Measurements from ENCODE around the gene SH3TC1.

DNA sequence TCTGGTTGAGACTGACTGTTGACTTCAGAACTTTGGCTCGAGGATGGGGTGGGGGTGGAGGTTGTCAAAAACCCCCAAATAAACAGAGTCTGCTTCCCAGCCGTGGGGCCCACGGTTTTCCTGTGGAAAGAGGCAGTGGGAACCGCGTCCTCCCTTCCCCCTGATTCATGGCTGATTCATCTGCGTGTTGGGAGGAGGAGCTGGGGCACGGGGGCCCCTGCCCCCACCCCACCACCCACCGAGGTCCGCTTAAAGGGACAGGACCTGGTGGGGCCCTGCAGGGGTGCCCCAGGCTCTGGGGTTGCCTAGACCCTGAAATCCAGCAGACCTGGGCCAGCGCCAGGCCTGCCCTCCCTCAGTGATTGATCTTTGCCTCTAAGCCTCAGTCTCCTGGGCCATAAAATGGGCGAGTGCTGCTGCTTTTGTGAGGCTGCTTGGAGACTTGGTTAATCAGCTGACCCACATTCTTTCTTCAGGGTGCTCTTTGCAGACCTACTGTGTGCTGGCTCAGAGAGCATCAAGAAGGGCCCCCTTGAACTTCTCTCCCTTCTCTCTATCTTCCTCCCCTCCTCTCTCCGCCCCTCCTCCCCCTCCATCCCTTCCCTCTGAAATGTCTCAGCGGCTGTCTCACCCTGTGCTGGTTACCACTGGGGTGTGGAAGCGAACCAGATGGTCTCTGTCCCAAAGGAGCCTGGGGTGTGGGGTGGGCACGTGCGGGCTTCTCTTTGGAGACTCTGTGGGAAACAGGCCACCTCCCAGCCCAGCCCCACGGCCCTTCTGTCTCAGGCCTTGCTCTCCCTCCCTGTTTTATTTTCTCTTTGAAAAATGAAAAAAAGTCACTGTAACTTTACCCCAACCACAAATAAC is 79.6 kb downstream of the SH3TC1 start:
- TF ChIP-seq TAF1 (IDR thresholded peaks at IDR 0.05; ENCODE audit: low read depth, low read length) (no peak), POLR2A (IDR thresholded peaks at IDR 0.05; ENCODE audit: control extremely low read depth in 1 of 2, low read depth in 2 of 2, low read length in 2 of 2) (no peak), JUND (IDR thresholded peaks at IDR 0.05; ENCODE audit: low read length) (no peak)
- TF ChIP-seq, protein P1, sequence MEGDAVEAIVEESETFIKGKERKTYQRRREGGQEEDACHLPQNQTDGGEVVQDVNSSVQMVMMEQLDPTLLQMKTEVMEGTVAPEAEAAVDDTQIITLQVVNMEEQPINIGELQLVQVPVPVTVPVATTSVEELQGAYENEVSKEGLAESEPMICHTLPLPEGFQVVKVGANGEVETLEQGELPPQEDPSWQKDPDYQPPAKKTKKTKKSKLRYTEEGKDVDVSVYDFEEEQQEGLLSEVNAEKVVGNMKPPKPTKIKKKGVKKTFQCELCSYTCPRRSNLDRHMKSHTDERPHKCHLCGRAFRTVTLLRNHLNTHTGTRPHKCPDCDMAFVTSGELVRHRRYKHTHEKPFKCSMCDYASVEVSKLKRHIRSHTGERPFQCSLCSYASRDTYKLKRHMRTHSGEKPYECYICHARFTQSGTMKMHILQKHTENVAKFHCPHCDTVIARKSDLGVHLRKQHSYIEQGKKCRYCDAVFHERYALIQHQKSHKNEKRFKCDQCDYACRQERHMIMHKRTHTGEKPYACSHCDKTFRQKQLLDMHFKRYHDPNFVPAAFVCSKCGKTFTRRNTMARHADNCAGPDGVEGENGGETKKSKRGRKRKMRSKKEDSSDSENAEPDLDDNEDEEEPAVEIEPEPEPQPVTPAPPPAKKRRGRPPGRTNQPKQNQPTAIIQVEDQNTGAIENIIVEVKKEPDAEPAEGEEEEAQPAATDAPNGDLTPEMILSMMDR (IDR thresholded peaks at IDR 0.05; ENCODE audit: control extremely low read depth in 1 of 3, insufficient read depth in 1 of 3, low read depth in 1 of 3, low read length in 3 of 3) = no peak
